ENCODE data around the gene COL27A1. TPM values are rescaled to one million over a fixed set of nuclear protein-coding genes. Genes with fewer than 3 reads are reported as not detected.

The COL27A1 gene
- total RNA-seq, 3 donors from 2014 or later = 3.5 to 22.0 (median 6.7) TPM

DNA sequence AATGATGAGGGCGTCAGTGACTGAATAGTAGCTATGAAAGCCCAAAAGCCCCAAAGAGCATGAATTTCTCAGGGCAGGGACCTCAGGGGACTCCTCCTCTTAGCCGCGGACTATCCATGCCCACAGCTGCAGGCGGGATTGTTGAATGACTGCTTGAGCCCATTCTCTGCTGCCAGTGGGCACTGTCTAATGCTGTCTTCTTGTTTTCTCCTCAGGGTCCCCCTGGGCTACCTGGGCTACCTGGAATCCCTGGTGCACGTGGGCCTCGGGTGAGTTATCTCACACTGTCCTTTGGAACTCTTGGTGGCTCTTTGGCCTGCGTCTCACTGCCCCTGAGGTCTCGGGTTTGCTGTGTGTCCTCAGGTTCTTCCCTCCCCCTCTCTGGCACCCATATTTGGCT, 22.7 kb downstream of the COL27A1 start:
- TF ChIP-seq, protein P1, sequence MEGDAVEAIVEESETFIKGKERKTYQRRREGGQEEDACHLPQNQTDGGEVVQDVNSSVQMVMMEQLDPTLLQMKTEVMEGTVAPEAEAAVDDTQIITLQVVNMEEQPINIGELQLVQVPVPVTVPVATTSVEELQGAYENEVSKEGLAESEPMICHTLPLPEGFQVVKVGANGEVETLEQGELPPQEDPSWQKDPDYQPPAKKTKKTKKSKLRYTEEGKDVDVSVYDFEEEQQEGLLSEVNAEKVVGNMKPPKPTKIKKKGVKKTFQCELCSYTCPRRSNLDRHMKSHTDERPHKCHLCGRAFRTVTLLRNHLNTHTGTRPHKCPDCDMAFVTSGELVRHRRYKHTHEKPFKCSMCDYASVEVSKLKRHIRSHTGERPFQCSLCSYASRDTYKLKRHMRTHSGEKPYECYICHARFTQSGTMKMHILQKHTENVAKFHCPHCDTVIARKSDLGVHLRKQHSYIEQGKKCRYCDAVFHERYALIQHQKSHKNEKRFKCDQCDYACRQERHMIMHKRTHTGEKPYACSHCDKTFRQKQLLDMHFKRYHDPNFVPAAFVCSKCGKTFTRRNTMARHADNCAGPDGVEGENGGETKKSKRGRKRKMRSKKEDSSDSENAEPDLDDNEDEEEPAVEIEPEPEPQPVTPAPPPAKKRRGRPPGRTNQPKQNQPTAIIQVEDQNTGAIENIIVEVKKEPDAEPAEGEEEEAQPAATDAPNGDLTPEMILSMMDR (IDR thresholded peaks at IDR 0.05) = no peak
- no peak for TF ChIP-seq POLR2AphosphoS5 (IDR thresholded peaks at IDR 0.05)
- no peak for TF ChIP-seq POLR2A (IDR thresholded peaks at IDR 0.05)
- DNase-seq (ENCODE audit: low spot score in 2 of 2) = no peak
- H3K27ac ChIP-seq = no peak overlapping the region
- H3K4me1 ChIP-seq = no peaks in the 10 kb centered on the region
- intact Hi-C loops (cut with DNase I; ENCODE audit: low total_unique reads) = loop anchor here (5.0 kb wide), 1 partner anchor 66 kb away; no protein-coding TSS in a partner anchor
- no peaks in the 10 kb centered on the region for H3K36me3 ChIP-seq
- no peaks in the 10 kb centered on the region for H3K9me3 ChIP-seq
- H3K27me3 ChIP-seq = no peaks in the 10 kb centered on the region
- H3K4me3 ChIP-seq = no peak overlapping the region

DNA sequence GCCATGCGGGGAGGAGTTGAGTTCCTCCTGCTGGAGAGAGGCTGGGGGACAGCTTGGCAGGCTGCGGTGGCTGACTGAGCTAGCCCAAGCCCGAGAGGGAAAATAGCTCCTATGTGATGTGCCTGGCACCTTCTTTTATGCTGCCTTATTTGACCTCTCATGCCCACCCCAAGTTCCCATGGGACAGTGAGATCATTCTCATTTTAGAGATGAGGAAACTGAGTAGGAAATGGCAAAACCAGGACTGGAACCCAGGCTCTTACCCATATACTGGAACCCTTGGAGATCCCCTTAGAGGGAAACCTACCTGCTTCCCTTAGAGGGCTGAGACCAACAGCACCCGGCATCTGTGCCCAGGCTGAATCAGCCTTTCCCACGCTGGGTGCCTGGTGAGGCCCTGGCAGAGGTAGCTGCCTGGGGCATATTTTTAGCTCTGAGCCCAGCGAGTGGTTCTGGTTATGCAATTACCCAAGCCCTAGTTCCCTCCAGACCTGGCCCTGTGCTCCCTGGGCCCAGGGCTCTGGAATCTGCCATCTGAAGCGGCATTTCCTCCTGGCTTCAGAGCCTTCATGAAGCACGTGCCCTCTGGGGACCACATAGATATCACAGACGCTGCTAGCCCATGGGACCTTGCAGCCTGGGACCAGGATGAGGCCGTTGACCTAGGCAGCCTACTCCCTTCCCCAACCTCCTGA, 23.6 kb downstream of the COL27A1 start:
- Histone ChIP-seq H3K4me3 (no peak overlapping the region), H3K9me3 (no peaks in the 10 kb centered on the region), H3K36me3 (no peaks in the 10 kb centered on the region), H3K27me3 (no peaks in the 10 kb centered on the region), H3K27ac (peak overlapping the region; percentile 9 to 21), H3K4me1 (no peaks in the 10 kb centered on the region)
- intact Hi-C loops (cut with DNase I; ENCODE audit: low total_unique reads) = loop anchor here (5.0 kb wide), 1 partner anchor 67 kb away; no protein-coding TSS in a partner anchor
- DNase-seq (ENCODE audit: low spot score in 2 of 2) = peak in 1 of 2 donors; percentile 34
- TF ChIP-seq POLR2AphosphoS5 (IDR thresholded peaks at IDR 0.05) = peak in 1 of 3 donors; percentile 13
- no peak for TF ChIP-seq POLR2A (IDR thresholded peaks at IDR 0.05)
- TF ChIP-seq, protein P1 (IDR thresholded peaks at IDR 0.05) = no peak

DNA sequence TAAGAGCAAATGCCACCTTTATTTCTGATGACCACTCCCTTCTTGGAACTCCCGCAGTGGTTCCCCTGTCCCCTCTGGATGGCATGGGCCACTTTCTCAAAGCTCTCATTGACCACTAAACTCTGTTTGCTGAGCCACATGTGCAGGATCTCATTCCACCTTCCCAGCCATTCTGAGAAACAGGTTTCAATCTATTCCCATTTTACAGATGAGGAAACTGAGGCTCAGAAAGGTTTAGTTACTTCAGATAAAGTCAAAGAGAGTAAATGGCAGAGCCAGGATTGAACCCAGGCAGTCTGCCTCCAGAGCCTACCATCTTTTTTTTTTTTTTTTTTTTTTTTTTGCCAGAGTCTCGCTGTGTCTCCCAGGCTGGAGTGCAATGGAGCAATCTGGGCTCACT, 24.2 kb downstream of the COL27A1 start:
- Histone ChIP-seq H3K27me3 (no peaks in the 10 kb centered on the region), H3K4me3 (no peak overlapping the region), H3K27ac (peak overlapping the region in 1 of 2 donors; percentile 9), H3K36me3 (no peaks in the 10 kb centered on the region), H3K4me1 (no peaks in the 10 kb centered on the region), H3K9me3 (no peaks in the 10 kb centered on the region)
- no peak for DNase-seq (ENCODE audit: low spot score in 2 of 2)
- intact Hi-C loops (cut with DNase I; ENCODE audit: low total_unique reads) = loop anchor here (5.0 kb wide), 1 partner anchor 67 kb away; no protein-coding TSS in a partner anchor
- TF ChIP-seq, protein P1 (IDR thresholded peaks at IDR 0.05) = no peak
- TF ChIP-seq POLR2AphosphoS5 (IDR thresholded peaks at IDR 0.05) = no peak

DNA sequence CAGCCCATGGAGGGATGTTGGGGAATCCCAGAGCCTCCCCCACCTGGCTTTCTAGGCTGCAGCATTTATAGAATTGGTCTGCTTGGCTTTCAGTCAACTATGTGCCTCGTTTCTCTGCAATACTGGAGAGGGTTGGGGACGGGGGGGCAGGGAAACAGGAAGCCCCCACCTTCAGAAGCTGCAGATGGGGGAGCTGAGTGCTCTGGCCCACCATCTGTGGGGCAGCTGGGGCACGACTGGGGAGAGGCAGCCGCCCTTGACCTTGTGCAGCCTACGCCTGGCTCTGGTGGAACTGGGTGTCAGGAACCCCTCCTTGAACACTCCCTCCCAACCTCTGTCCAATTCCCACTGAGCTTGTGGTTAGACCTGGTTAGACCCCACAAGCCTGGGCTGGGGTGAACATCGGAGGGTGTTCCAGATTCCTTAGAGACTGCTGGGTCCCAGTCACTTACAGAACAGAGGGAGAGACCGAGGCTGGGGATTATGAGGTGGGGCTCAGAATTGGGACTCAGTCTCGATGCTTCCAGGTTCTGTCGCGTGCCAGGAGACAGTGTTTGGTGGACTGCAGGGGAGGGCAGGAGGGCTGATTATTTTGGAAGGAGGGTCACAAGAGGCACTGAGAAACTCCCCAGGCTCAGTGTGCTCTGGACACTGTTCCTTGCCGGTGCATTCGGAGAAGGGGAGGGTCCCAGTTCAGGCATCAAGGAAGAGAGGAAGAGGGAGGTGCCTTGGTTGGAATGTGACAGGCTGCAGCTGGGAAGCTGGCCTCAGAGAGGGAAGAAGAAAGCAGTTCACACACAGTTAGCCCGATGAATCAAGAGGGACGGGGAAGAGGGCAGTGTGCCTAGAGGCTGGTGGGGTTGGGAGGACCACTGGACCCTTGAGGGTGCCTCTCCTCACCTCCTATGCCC, 25.6 kb downstream of the COL27A1 start:
- H3K27ac ChIP-seq = peak overlapping the region in 1 of 2 donors; percentile 25

More for the DNA sequence above, 25.6 kb downstream of the COL27A1 start:
- Histone ChIP-seq H3K27me3 (no peaks in the 10 kb centered on the region), H3K4me1 (no peaks in the 10 kb centered on the region), H3K4me3 (no peak overlapping the region), H3K9me3 (no peaks in the 10 kb centered on the region), H3K36me3 (no peaks in the 10 kb centered on the region)
- TF ChIP-seq, protein P1 (IDR thresholded peaks at IDR 0.05) = no peak
- TF ChIP-seq POLR2AphosphoS5 (IDR thresholded peaks at IDR 0.05) (no peak), POLR2A (IDR thresholded peaks at IDR 0.05) (no peak)
- DNase-seq (ENCODE audit: low spot score in 2 of 2) = no peak
- intact Hi-C loops (cut with DNase I; ENCODE audit: low total_unique reads) = no loop called here
